Stimulated activated CD8-positive, alpha-beta memory T cell treated with anti-CD3 and anti-CD28 coated beads, Interleukin-12 subunit alpha, Interleukin-12 subunit beta, amount 100 ng/mL, for 1 hour (primary cell): ENCODE results near the gene HP.
"Not testable (repeated sequence)": the region's sequence is repeated elsewhere in the genome, so short reads cannot be mapped to it uniquely, and the experiment has no call there.

Experiments used
- DNase-seq: peaks from one replicate; pipeline ENCODE4 v3.0.0-alpha.2; 2020; ENCODE audit warnings: low read depth

Gene HP

GRCh38 chr16:72054254-72054847, at the start of gene HP:
TSS of gene HP (plus strand) at chr16:72054505. CDS start at chr16:72054653, 148 bp downstream.
- not testable (repeated sequence) for DNase-seq

- DNase-seq, result not testable (repeated sequence)
Measured at GRCh38 chr16:72008065-72008423, 46.3 kb upstream of the HP start.

- DNase-seq, result peak; percentile 96
Measured at GRCh38 chr16:72008424-72009216, 45.7 kb upstream of the HP start, which contains the start of gene DHODH. TSS of gene DHODH (plus strand) at chr16:72008744. CDS start at chr16:72008765, 21 bp downstream.

- no peak for DNase-seq
Measured at GRCh38 chr16:72009779-72010178, 44.5 kb upstream of the HP start.

- no peak for DNase-seq
Measured at GRCh38 chr16:72012607-72013006, 41.7 kb upstream of the HP start.

- no peak for DNase-seq
Measured at GRCh38 chr16:72013389-72013788, 40.9 kb upstream of the HP start.

- DNase-seq, result no peak
Measured at GRCh38 chr16:72013888-72014581, 40.3 kb upstream of the HP start.

GRCh38 chr16:72014675-72015074, 39.6 kb upstream of the HP start:
- DNase-seq, result no peak

- DNase-seq, result no peak
Measured at GRCh38 chr16:72015124-72015523, 39.2 kb upstream of the HP start.

GRCh38 chr16:72018470-72018869, 35.8 kb upstream of the HP start:
- no peak for DNase-seq

GRCh38 chr16:72021043-72021442, 33.3 kb upstream of the HP start:
- no peak for DNase-seq

- no peak for DNase-seq
Measured at GRCh38 chr16:72022127-72022526, 32.2 kb upstream of the HP start.

- no peak for DNase-seq
Measured at GRCh38 chr16:72023962-72024361, 30.3 kb upstream of the HP start.

GRCh38 chr16:72024862-72025382, 29.4 kb upstream of the HP start:
- DNase-seq, result no peak

GRCh38 chr16:72025404-72026114, 28.7 kb upstream of the HP start:
- no peak for DNase-seq

GRCh38 chr16:72027669-72028378, 26.5 kb upstream of the HP start:
- no peak for DNase-seq

GRCh38 chr16:72029567-72030271, 24.6 kb upstream of the HP start:
- no peak for DNase-seq

- no peak for DNase-seq
Measured at GRCh38 chr16:72033437-72033836, 20.9 kb upstream of the HP start.

GRCh38 chr16:72036098-72036497, 18.2 kb upstream of the HP start:
- DNase-seq, result no peak

GRCh38 chr16:72042157-72042660, 12.1 kb upstream of the HP start:
- no peak for DNase-seq

- DNase-seq, result no peak
Measured at GRCh38 chr16:72043058-72043457, 11.2 kb upstream of the HP start.
